ENCODE data around the gene ZBTB4.

The ZBTB4 gene

DNA sequence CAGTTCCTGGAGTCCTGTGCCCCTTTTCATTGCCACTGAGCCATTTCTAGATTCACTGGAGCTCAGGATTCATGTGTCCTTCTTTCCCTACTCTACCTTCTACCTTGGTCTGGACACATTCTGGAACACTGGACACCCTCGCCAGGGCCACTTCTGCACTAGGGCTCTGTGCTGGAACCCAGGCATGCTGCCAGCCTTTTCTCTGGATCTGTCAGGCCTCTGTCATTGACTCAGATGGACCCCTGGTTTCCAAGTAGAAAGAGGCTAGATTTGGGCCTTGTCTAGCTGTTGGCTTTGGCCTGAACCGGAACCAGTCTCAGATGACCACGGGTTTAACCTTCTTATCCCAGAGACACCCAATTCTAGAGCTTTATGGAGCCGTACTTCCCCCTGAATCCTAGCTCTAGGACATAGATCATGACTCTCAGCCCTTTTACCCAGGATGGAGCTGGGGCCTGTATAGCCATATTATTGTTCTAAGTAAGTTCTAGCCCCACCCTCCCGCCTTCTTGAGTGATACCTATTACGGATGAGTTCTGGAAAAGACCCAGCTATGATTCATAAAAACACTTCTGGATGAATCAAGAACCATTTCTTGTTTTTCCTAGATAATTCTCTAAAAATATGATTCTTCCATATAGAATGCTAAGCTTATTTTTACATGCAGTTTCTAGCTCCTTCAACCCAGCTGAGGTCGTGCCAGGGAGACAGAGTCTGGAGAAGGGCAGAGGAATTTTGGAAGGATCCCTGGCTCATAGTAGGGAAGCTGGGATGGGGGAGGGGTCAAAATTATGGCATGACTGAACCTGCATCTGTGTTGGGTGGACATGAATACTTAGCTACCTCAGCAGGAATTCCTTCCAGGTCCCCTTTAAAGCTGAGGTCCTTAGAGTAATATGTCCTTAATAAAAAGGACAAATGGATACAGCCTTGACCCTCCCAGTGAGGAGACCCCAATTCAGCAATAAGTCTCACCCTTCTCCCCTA is 35.6 kb downstream of the ZBTB4 start:
- DNase-seq (ENCODE audit: low read depth in 1 of 2, low spot score in 1 of 2) = no peak

GRCh38 chr17:7442142-7442541 is 37.3 kb downstream of the ZBTB4 start:
- no peak for DNase-seq (ENCODE audit: low read depth in 1 of 2, low spot score in 1 of 2)

DNA sequence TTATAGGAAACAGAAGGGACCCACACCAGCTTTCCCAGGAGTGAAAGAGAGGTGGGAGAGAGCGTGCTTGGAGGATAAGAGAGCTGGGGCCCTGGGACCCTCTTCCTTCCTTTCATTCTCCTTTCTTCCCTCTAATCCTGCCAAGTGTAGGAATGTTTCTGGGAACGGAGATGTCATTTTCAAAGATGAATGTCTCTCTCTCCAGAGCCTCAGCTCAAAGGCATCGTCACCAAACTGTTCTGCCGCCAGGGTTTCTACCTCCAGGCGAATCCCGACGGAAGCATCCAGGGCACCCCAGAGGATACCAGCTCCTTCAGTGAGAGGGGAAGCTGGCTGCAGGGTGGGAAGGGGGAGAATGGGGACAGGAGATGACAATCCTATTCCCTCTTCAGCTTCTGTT is 38.2 kb downstream of the ZBTB4 start:
- DNase-seq (ENCODE audit: low read depth in 1 of 2, low spot score in 1 of 2) = no peak

DNA sequence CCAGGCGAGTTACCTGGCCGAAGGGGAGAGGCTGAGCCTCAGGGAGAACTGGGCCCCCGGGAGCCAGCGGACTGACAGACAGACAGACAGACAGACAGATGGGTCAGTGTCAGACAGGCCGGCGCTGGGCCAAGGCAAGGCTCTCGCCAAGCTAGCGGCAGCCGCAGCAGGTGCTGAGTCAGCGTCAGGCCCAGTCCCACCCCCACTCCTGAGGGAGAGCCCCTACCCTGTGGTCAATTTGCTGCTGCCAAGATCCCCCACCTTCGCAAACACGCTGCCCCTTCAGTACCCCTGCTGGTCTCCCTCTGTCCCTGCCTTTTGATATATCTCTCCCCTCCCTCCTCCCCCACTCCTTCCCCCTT is 38.6 kb downstream of the ZBTB4 start:
- DNase-seq (ENCODE audit: low read depth in 1 of 2, low spot score in 1 of 2) = no peak

GRCh38 chr17:7440113-7440833 is 39.2 kb downstream of the ZBTB4 start:
- no peak for DNase-seq (ENCODE audit: low read depth in 1 of 2, low spot score in 1 of 2)

GRCh38 chr17:7439462-7440112 is 39.8 kb downstream of the ZBTB4 start, which contains the start of gene FGF11:
TSS of gene FGF11 (plus strand) at chr17:7439512. CDS start at chr17:7439621, 109 bp downstream.
- no peak for DNase-seq (ENCODE audit: low read depth in 1 of 2, low spot score in 1 of 2)

- no peak for DNase-seq (ENCODE audit: low read depth in 1 of 2, low spot score in 1 of 2)
These were observed 40.6 kb downstream of the ZBTB4 start for GRCh38 chr17:7438656-7439460.

DNA sequence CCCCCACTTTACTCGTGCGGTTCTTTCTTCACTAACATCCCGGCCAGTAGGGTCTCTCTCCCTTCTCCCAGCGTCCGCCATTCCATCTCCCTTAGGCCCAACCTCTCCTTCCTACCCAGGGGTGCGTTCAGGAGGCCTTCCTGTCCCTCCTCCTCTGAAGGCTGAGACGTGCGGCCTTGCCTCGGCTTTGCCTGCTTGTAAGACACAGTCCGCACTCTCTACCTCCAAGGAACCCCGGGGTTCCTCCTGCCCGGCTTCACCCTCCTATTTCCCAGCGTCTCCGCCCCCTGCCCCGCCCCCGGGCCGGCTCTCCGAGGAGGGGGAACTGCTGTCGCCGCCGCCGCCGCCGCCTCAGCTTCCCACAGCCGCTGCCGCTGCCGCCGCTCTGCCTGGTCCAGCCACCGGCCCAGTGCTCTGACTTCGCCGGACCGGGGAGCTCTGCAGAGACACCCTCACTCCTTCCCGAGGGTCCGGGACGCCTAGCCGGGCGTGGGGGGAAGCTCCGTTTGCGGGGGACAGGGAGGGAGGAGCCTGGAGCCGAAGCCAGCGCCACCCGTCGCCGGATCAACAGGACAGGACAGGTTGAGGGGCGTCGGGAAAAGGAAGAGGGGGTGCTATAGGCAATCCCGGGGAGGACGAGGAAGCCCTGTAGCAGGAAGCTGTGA is 41.3 kb downstream of the ZBTB4 start:
- DNase-seq (ENCODE audit: low read depth in 1 of 2, low spot score in 1 of 2) = peak in 1 of 2 donors; percentile 64

- no peak for DNase-seq (ENCODE audit: low read depth in 1 of 2, low spot score in 1 of 2)
These were observed 42.0 kb downstream of the ZBTB4 start for GRCh38 chr17:7437369-7437863.

GRCh38 chr17:7436556-7437368 is 42.7 kb downstream of the ZBTB4 start:
- peak; percentile 69 to 76 for DNase-seq (ENCODE audit: low read depth in 1 of 2, low spot score in 1 of 2)

GRCh38 chr17:7435676-7436555 is 43.5 kb downstream of the ZBTB4 start:
- peak; percentile 32 to 40 for DNase-seq (ENCODE audit: low read depth in 1 of 2, low spot score in 1 of 2)

DNA sequence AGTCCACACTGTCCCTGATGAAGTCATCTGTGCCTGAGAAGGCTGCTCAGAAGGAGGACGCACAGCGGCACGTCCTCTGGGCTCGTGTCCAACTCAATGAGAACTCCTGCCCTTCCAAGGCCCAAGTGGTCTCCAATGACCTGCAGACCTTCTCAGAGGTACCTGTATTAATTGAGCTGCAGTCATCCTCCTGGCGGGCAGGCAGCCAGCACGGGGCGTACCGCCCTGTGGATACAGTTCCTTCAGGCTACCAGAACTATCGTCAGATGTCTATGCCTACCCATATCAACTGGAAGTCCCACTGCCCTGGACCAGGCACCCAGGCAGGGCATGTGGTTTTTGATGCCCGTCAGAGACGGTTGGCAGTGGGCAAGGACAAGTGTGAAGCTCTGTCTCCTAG is 47.1 kb downstream of the ZBTB4 start:
- DNase-seq (ENCODE audit: low read depth in 1 of 2, low spot score in 1 of 2) = no peak

- no peak for DNase-seq (ENCODE audit: low read depth in 1 of 2, low spot score in 1 of 2)
These were observed 48.2 kb downstream of the ZBTB4 start for GRCh38 chr17:7431231-7431630.

DNA sequence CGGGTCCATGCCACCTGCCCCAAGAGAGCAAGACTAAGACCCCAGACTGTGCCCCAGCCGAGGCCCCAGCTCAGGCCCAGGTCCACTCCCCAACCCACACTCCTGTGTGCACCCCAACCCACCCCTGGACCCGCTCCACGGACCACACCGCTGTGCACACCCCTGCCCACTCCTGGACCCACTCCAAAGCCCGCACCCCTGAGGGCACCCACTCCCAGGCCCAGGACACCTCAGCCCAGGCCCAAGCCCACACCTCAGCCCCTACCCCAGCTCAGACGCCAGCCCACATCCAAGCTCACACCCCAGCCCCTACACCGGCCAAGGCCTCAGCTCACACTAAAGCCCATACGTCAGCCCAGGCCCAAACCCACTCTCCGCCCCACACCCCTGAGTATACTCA is 49.7 kb downstream of the ZBTB4 start:
- no peak for DNase-seq (ENCODE audit: low read depth in 1 of 2, low spot score in 1 of 2)

DNA sequence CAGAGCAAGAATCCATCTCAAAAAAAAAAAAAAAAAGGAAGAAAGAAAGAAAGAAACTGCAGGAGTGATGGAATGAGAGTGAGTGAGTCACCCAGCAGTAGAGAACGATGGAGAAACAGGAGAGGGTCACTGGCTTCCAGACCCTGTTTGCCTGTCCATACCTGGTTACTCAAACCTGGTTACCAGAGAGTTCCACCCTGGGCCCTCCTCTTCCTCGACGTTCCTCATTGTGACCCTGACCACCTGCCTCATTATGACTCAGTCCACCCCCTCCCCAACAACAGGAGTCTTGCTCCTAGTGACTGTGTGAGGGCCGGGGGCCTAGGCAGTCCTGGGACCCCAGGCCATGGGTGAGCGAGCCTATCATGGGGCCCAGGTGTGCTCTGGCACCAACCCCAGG is 50.9 kb downstream of the ZBTB4 start, which contains the start of gene SPEM3:
Gene SPEM3, plus strand, starts transcription at position 301 of the 400 bp plus-strand sequence. Its CDS starts 46 bp downstream, at position 347.
- no peak for DNase-seq (ENCODE audit: low read depth in 1 of 2, low spot score in 1 of 2)

DNA sequence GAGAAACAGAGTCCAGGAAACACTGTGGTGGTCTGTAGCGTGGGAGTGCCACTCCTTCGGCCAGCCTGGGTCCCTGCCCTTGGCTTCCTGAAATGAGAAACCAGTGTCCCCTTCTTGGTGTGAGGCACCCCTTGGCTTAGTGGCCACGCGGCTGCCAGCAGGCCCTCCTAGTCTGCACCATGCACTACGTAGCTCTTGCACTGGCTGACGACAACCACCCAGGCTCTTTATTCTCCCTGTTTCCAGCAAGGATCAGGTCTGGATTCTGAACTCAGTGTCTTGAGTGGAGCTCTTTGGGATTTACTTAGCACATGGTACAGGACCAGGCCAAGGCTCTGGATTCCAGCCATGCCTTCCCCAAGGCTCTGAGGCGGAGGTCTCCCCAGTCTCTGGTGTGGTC is 51.9 kb downstream of the ZBTB4 start:
- DNase-seq (ENCODE audit: low read depth in 1 of 2, low spot score in 1 of 2) = no peak

- DNase-seq (ENCODE audit: low read depth in 1 of 2, low spot score in 1 of 2) = no peak
These were observed 52.4 kb downstream of the ZBTB4 start for GRCh38 chr17:7426896-7427489.

Data from stimulated activated CD4-positive, alpha-beta T cell treated with anti-CD3 and anti-CD28 coated beads, Interleukin-15, amount 100 ng/mL, for 1 hour (primary cell).